Activated CD4-positive, alpha-beta memory T cell treated with anti-CD3 and anti-CD28 coated beads, Interleukin-2, amount 10 ng/mL, durations not matched to agents 7 days and 5 days (primary cell): ENCODE measurements around the gene SEMA6D. TPM values are rescaled to one million over a fixed set of nuclear protein-coding genes. Genes with fewer than 3 reads are reported as not detected.

ENCODE experiments used
- CTCF ChIA-PET: fragments of 350-600 bp; sonication (Branson Sonifier 250); formaldehyde crosslinking; loops from one replicate; lab custom pipeline; 2021; ENCODE audit warnings: antibody characterized with exemption, inconsistent platforms; lab: Charles Lee
- POLR2A ChIA-PET: fragments of 350-600 bp; sonication (Branson Sonifier 250); formaldehyde crosslinking; loops from one replicate; lab custom pipeline; 2021; ENCODE audit warnings: antibody characterized with exemption; lab: Charles Lee
- DNase-seq: peaks from one replicate; pipeline ENCODE4 v3.0.0-alpha.2; 2020
- H3K27ac Mint-ChIP-seq: one replicate; pipeline ENCODE4 v1.8.0; 2021; ENCODE audit warnings: mild to moderate bottlenecking, mixed read lengths
- H3K27me3 Mint-ChIP-seq: one replicate; pipeline ENCODE4 v1.8.0; 2021; ENCODE audit warnings: mixed read lengths
- H3K36me3 Mint-ChIP-seq: one replicate; pipeline ENCODE4 v1.8.0; 2021; ENCODE audit warnings: low read depth, mixed read lengths
- H3K4me1 Mint-ChIP-seq: one replicate; pipeline ENCODE4 v1.8.0; 2021; ENCODE audit warnings: mixed read lengths
- H3K4me3 Mint-ChIP-seq: one replicate; pipeline ENCODE4 v1.8.0; 2021; ENCODE audit warnings: mild to moderate bottlenecking, mixed read lengths
- H3K9me3 Mint-ChIP-seq: one replicate; pipeline ENCODE4 v1.8.0; 2021; ENCODE audit warnings: mixed read lengths
- total RNA-seq, 2 experiments: library from RNA; stranded (reverse); gene quantifications; one replicate each; pipeline ENCODE4 v1.2.3, GENCODE V29; 2021

SEMA6D gene
- total RNA-seq, 2 experiments from 2014 or later = not detected

GRCh38 chr15:47788685-47789084 lies 71.4 kb downstream of the SEMA6D start:
- no peak overlapping the region for H3K4me3 Mint-ChIP-seq

GRCh38 chr15:47791161-47791560 lies 73.9 kb downstream of the SEMA6D start:
- POLR2A ChIA-PET = no interaction called here
- Mint-ChIP-seq H3K9me3 (no peaks in the 10 kb centered on the region), H3K27ac (no peak overlapping the region), H3K36me3 (no peaks in the 10 kb centered on the region), H3K4me1 (no peaks in the 10 kb centered on the region), H3K4me3 (no peak overlapping the region), H3K27me3 (peaks cover 2% of the 10 kb centered on the region)
- CTCF ChIA-PET = no interaction called here
- no peak for DNase-seq

More at GRCh38 chr15:47788685-47789084, 71.4 kb downstream of the SEMA6D start:
- H3K27me3 Mint-ChIP-seq = peaks cover 2% of the 10 kb centered on the region
- POLR2A ChIA-PET = no interaction called here
- H3K27ac Mint-ChIP-seq = no peak overlapping the region
- H3K4me1 Mint-ChIP-seq = no peaks in the 10 kb centered on the region
- no peaks in the 10 kb centered on the region for H3K36me3 Mint-ChIP-seq
- DNase-seq = no peak
- CTCF ChIA-PET = no interaction called here
- peaks cover 2% of the 10 kb centered on the region for H3K9me3 Mint-ChIP-seq

GRCh38 chr15:47792231-47792630 lies 74.9 kb downstream of the SEMA6D start:
- Mint-ChIP-seq H3K27me3 (peaks cover 2% of the 10 kb centered on the region), H3K9me3 (no peaks in the 10 kb centered on the region)
- POLR2A ChIA-PET = no interaction called here

GRCh38 chr15:47794252-47794914 lies 77.1 kb downstream of the SEMA6D start:
- no peak for DNase-seq
- ChIA-PET POLR2A (no interaction called here), CTCF (no interaction called here)
- Mint-ChIP-seq H3K9me3 (no peaks in the 10 kb centered on the region), H3K4me1 (no peaks in the 10 kb centered on the region), H3K4me3 (no peak overlapping the region), H3K36me3 (no peaks in the 10 kb centered on the region), H3K27me3 (peaks cover 2% of the 10 kb centered on the region), H3K27ac (no peak overlapping the region)

More at GRCh38 chr15:47792231-47792630, 74.9 kb downstream of the SEMA6D start:
- CTCF ChIA-PET = no interaction called here
- no peaks in the 10 kb centered on the region for H3K36me3 Mint-ChIP-seq
- DNase-seq = no peak
- no peak overlapping the region for H3K27ac Mint-ChIP-seq
- H3K4me1 Mint-ChIP-seq = no peaks in the 10 kb centered on the region
- no peak overlapping the region for H3K4me3 Mint-ChIP-seq

GRCh38 chr15:47795864-47796263 lies 78.6 kb downstream of the SEMA6D start:
- peaks cover 2% of the 10 kb centered on the region for H3K27me3 Mint-ChIP-seq

GRCh38 chr15:47796339-47796738 lies 79.0 kb downstream of the SEMA6D start:
- Mint-ChIP-seq H3K27me3 (peaks cover 2% of the 10 kb centered on the region), H3K4me1 (no peaks in the 10 kb centered on the region), H3K9me3 (peaks cover 4% of the 10 kb centered on the region), H3K36me3 (no peaks in the 10 kb centered on the region), H3K27ac (no peak overlapping the region), H3K4me3 (no peak overlapping the region)
- CTCF ChIA-PET = no interaction called here
- POLR2A ChIA-PET = no interaction called here
- no peak for DNase-seq

More at GRCh38 chr15:47795864-47796263, 78.6 kb downstream of the SEMA6D start:
- Mint-ChIP-seq H3K36me3 (no peaks in the 10 kb centered on the region), H3K4me1 (no peaks in the 10 kb centered on the region), H3K9me3 (peaks cover 2% of the 10 kb centered on the region), H3K27ac (no peak overlapping the region), H3K4me3 (no peak overlapping the region)
- ChIA-PET CTCF (no interaction called here), POLR2A (no interaction called here)
- DNase-seq = no peak

GRCh38 chr15:47796830-47797229 lies 79.5 kb downstream of the SEMA6D start:
- H3K4me1 Mint-ChIP-seq = no peaks in the 10 kb centered on the region
- no peak overlapping the region for H3K27ac Mint-ChIP-seq
- H3K9me3 Mint-ChIP-seq = peaks cover 4% of the 10 kb centered on the region
- ChIA-PET POLR2A (no interaction called here), CTCF (no interaction called here)
- no peaks in the 10 kb centered on the region for H3K36me3 Mint-ChIP-seq
- DNase-seq = no peak
- no peak overlapping the region for H3K4me3 Mint-ChIP-seq
- H3K27me3 Mint-ChIP-seq = peaks cover 2% of the 10 kb centered on the region

- peaks cover 4% of the 10 kb centered on the region for H3K9me3 Mint-ChIP-seq
- DNase-seq = no peak
- H3K4me1 Mint-ChIP-seq = no peaks in the 10 kb centered on the region
- H3K36me3 Mint-ChIP-seq = no peaks in the 10 kb centered on the region
- ChIA-PET POLR2A (no interaction called here), CTCF (no interaction called here)
- H3K27ac Mint-ChIP-seq = no peak overlapping the region
- H3K27me3 Mint-ChIP-seq = no peaks in the 10 kb centered on the region
- no peak overlapping the region for H3K4me3 Mint-ChIP-seq
Measured at GRCh38 chr15:47801522-47801921, 84.2 kb downstream of the SEMA6D start.

- H3K4me1 Mint-ChIP-seq = no peaks in the 10 kb centered on the region
- H3K9me3 Mint-ChIP-seq = peaks cover 4% of the 10 kb centered on the region
- no peak overlapping the region for H3K4me3 Mint-ChIP-seq
- CTCF ChIA-PET = no interaction called here
- POLR2A ChIA-PET = no interaction called here
- no peaks in the 10 kb centered on the region for H3K27me3 Mint-ChIP-seq
- no peak for DNase-seq
- H3K27ac Mint-ChIP-seq = no peak overlapping the region
- no peaks in the 10 kb centered on the region for H3K36me3 Mint-ChIP-seq
Measured at GRCh38 chr15:47802216-47802615, 84.9 kb downstream of the SEMA6D start.

GRCh38 chr15:47803767-47804166 lies 86.5 kb downstream of the SEMA6D start:
- no peak overlapping the region for H3K4me3 Mint-ChIP-seq
- DNase-seq = no peak
- CTCF ChIA-PET = no interaction called here
- H3K36me3 Mint-ChIP-seq = no peaks in the 10 kb centered on the region
- H3K4me1 Mint-ChIP-seq = no peaks in the 10 kb centered on the region
- peaks cover 2% of the 10 kb centered on the region for H3K27me3 Mint-ChIP-seq
- H3K27ac Mint-ChIP-seq = no peak overlapping the region
- peaks cover 4% of the 10 kb centered on the region for H3K9me3 Mint-ChIP-seq
- POLR2A ChIA-PET = no interaction called here

- DNase-seq = no peak
- H3K4me3 Mint-ChIP-seq = no peak overlapping the region
- peaks cover 2% of the 10 kb centered on the region for H3K27me3 Mint-ChIP-seq
- H3K9me3 Mint-ChIP-seq = peaks cover 4% of the 10 kb centered on the region
- ChIA-PET CTCF (no interaction called here), POLR2A (interaction anchor here (0.6 kb wide), 1 partner anchor 1289 kb away, joined by 3 read pairs; no protein-coding TSS in a partner anchor)
- H3K36me3 Mint-ChIP-seq = no peaks in the 10 kb centered on the region
- no peaks in the 10 kb centered on the region for H3K4me1 Mint-ChIP-seq
- no peak overlapping the region for H3K27ac Mint-ChIP-seq
Measured at GRCh38 chr15:47804733-47805132, 87.4 kb downstream of the SEMA6D start.

GRCh38 chr15:47806008-47806407 lies 88.7 kb downstream of the SEMA6D start:
- POLR2A ChIA-PET = no interaction called here
- Mint-ChIP-seq H3K4me1 (no peaks in the 10 kb centered on the region), H3K9me3 (peaks cover under 1% of the 10 kb centered on the region), H3K27ac (no peak overlapping the region), H3K36me3 (no peaks in the 10 kb centered on the region), H3K4me3 (no peak overlapping the region), H3K27me3 (peaks cover 2% of the 10 kb centered on the region)
- DNase-seq = no peak
- CTCF ChIA-PET = no interaction called here

- Mint-ChIP-seq H3K9me3 (no peaks in the 10 kb centered on the region), H3K4me1 (peaks cover 12% of the 10 kb centered on the region), H3K4me3 (no peak overlapping the region), H3K27me3 (peaks cover 7% of the 10 kb centered on the region), H3K36me3 (no peaks in the 10 kb centered on the region), H3K27ac (no peak overlapping the region)
- ChIA-PET POLR2A (no interaction called here), CTCF (no interaction called here)
- no peak for DNase-seq
Measured at GRCh38 chr15:47811172-47811571, 93.9 kb downstream of the SEMA6D start.

GRCh38 chr15:47812470-47812999 lies 95.2 kb downstream of the SEMA6D start:
- Mint-ChIP-seq H3K36me3 (no peaks in the 10 kb centered on the region), H3K9me3 (no peaks in the 10 kb centered on the region), H3K4me3 (no peak overlapping the region), H3K4me1 (peaks cover 12% of the 10 kb centered on the region), H3K27me3 (peaks cover 7% of the 10 kb centered on the region), H3K27ac (no peak overlapping the region)
- ChIA-PET CTCF (no interaction called here), POLR2A (no interaction called here)
- DNase-seq = no peak
